Kidney epithelial cell (primary cell): ENCODE data around the gene SASH3. TPM values are rescaled to one million over a fixed set of nuclear protein-coding genes. Genes with fewer than 3 reads are reported as not detected.

Experiments used
- DNase-seq: peaks from one replicate; pipeline ENCODE4 v3.0.0-alpha.2; 2010; ENCODE audit warnings: low read depth
- H3K27me3 ChIP-seq: 2 replicates; pipeline ENCODE4 v1.6.0; 2011; ENCODE audit warnings: low read length; ENCODE audit not compliant: control insufficient read depth, insufficient read depth
- H3K36me3 ChIP-seq: 2 replicates; pipeline ENCODE4 v1.5.1; 2011; ENCODE audit warnings: low read length; ENCODE audit not compliant: control insufficient read depth, insufficient read depth
- H3K4me3 ChIP-seq: 2 replicates; pipeline ENCODE4 v1.5.1; 2011; ENCODE audit warnings: low read depth, mild to moderate bottlenecking, control low read depth, low read length
- total RNA-seq: library from RNA; depleted of rRNA; stranded (reverse); fragments of >200 nt; gene quantifications from 2 replicates; pipeline ENCODE4 v1.2.3, GENCODE V29; 2015
- TF ChIP-seq, protein P1 (sequence below): IDR thresholded peaks from 2 replicates; pipeline ENCODE4 v1.5.1; 2011; ENCODE audit warnings: mild to moderate bottlenecking, moderate library complexity, low read length, control low read depth, inconsistent platforms; ENCODE audit not compliant: insufficient read depth, poor library complexity, severe bottlenecking

Gene SASH3
- total RNA-seq, 1 donor from 2014 or later = not detected

DNA sequence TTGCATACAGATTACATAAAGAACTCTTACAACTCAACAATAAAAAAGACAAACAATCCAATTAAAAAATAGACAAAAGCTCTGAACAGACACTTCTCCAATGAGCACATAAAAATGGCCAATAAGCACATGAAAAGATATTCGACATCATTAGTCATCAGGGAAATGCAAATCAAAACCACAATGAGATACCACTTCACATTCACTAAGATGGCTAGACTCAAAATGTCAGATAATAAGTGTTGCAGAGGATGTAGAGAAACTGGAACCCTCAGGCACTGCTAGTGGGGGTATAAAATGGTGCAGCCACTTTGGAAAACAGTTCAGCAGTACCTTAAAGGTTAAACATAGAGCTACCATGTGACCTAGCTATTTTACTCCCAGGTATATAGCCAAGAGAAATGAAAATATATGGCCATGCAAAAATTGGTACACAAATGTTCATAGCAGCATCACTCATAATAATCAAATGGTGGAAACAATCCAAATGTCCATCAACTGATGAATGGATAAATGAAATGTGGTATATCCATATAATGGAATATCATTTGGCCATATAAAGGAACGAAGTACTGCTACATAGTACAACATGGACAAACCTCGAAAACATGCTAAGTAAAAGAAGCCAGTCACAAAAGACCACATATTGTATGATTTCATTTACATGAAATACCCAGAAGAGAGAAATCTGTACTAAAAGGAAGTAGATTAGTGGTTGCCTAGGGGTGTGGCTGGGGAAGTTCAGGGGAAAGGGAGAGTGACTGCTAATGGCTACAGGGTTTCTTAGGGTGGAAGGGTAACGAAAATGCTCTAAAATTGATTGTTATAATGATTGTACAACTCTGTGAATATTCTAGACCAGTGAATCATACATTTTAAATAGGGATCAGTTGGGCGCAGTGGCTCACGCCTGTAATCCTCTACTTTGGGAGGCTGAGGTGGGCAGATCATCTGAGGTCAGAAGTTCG is 29.4 kb downstream of the SASH3 start:
- Histone ChIP-seq H3K27me3 (no peaks in the 10 kb centered on the region), H3K4me3 (no peak overlapping the region), H3K36me3 (no peaks in the 10 kb centered on the region)
- TF ChIP-seq, protein P1, sequence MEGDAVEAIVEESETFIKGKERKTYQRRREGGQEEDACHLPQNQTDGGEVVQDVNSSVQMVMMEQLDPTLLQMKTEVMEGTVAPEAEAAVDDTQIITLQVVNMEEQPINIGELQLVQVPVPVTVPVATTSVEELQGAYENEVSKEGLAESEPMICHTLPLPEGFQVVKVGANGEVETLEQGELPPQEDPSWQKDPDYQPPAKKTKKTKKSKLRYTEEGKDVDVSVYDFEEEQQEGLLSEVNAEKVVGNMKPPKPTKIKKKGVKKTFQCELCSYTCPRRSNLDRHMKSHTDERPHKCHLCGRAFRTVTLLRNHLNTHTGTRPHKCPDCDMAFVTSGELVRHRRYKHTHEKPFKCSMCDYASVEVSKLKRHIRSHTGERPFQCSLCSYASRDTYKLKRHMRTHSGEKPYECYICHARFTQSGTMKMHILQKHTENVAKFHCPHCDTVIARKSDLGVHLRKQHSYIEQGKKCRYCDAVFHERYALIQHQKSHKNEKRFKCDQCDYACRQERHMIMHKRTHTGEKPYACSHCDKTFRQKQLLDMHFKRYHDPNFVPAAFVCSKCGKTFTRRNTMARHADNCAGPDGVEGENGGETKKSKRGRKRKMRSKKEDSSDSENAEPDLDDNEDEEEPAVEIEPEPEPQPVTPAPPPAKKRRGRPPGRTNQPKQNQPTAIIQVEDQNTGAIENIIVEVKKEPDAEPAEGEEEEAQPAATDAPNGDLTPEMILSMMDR = no peak
- no peak for DNase-seq

DNA sequence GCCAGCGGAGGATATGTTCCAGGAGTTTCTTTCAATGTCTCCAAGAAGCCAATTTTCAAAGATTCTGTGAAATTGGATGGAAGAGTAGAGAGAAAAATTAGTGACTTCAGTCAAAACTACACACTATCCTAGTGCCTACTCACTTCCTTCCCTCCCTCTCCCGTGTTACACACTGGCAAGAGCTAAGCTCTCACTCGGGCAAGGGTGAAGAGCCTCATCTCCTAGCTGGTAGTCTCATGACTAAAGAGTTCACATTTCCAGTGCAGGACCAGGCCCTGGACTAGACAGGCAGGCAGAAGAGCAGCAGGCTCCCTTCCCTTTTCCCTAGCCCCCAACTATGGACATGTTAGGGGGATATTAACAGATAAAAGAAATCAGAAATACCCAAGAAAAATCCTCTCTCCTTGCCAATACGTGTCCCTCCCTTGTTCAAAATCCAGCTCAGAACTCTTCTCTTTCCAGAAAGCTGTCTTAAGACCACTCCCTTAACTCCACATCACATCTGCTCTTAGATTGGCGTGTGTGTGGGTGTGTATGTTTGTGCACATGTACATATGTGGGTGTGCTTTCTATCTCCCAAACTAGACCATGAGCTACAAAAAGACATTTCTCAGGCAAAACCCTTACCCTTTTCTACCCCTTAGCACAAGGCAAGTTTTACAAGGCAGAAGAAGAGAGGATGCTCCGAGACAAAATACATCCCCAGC is 34.1 kb downstream of the SASH3 start:
- TF ChIP-seq, protein P1 = no peak
- H3K36me3 ChIP-seq = no peaks in the 10 kb centered on the region

DNA sequence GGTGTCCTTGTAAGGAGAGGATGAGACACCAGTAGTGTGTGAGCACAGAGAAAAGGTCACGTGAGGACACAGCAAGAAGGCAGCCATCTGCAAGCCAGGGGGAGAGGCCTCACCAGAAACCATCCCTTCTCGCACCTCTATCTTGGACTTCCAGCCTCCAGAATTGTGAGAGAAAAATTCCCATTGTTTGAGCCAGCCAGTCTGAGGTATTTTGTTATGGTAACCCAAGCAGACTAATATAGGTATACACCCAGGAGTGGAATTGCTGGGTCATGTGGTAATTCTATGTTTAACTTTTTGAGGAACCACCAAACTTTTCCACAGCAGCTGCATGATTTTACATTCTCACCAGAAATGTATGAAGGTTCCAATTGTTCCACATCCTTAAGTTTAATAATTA is 38.4 kb downstream of the SASH3 start:
- no peak overlapping the region for H3K4me3 ChIP-seq
- DNase-seq = no peak
- no peaks in the 10 kb centered on the region for H3K27me3 ChIP-seq
- H3K36me3 ChIP-seq = no peaks in the 10 kb centered on the region
- TF ChIP-seq, protein P1 = no peak

More for the DNA sequence above, 34.1 kb downstream of the SASH3 start:
- Histone ChIP-seq H3K27me3 (no peaks in the 10 kb centered on the region), H3K4me3 (no peak overlapping the region)
- no peak for DNase-seq

DNA sequence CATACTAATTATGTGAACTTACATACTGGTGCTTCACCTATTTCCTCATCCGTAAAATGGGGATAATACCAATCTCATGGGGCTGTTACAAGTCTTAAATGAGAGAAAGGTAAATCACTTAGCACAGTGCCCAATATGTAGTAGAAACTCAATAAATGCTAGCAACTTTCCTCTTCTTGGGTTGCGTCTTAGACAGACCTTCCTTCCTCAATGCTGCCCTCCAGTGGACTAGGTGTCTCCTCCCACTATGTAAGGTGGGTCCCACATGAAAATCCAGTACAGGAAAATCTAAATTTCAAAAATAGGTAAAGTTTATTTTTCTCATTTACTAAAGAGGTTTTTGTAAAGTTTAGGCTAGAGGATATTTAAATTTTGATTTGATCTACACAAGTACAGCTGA is 43.4 kb downstream of the SASH3 start:
- H3K36me3 ChIP-seq = no peaks in the 10 kb centered on the region
- DNase-seq = no peak
- TF ChIP-seq, protein P1 = peak; percentile 50
- H3K4me3 ChIP-seq = no peak overlapping the region
- no peaks in the 10 kb centered on the region for H3K27me3 ChIP-seq

DNA sequence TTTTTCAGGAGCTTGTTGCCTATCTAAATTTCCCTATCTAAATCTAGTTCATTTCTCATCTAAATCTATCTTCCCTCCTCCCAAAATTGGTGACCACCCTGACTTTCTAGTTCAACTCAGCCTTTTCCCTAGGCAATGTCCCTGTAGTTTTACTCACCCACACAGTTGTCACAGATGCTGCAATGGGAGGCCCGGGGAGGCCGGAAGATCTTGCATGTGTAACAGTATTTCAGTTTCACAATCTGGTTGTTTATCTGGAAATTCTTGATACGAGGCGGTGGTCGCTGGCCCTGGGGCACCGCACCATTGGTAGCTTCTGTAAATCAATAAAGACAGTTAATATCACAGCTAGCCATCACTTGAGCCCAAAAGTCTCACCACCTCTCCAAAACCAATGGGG is 43.8 kb downstream of the SASH3 start:
- H3K27me3 ChIP-seq = no peaks in the 10 kb centered on the region
- DNase-seq = no peak
- no peaks in the 10 kb centered on the region for H3K36me3 ChIP-seq
- TF ChIP-seq, protein P1 = no peak
- H3K4me3 ChIP-seq = no peak overlapping the region
